GM18526 (cell line): ENCODE data around the gene OR5C1.

Source experiments
- POLR2A ChIP-seq: IDR thresholded peaks from 3 replicates; pipeline ENCODE4 v1.6.1; 2011; ENCODE audit not compliant: insufficient read length; ENCODE audit errors: extremely low read depth

Gene OR5C1

GRCh38 chr9:122800066-122801060, 11.6 kb downstream of the OR5C1 start, which contains the start of gene OR1K1:
Gene OR1K1, plus strand, starts transcription at chr9:122800123. Its CDS starts 0 bp downstream, at chr9:122800123.
- no peak for TF ChIP-seq POLR2A

- no peak for TF ChIP-seq POLR2A
Measured at GRCh38 chr9:122806661-122807060, 17.9 kb downstream of the OR5C1 start.

- TF ChIP-seq POLR2A, result no peak
Measured at GRCh38 chr9:122807271-122807900, 18.7 kb downstream of the OR5C1 start.

- TF ChIP-seq POLR2A, result no peak
Measured at GRCh38 chr9:122808141-122808540, 19.4 kb downstream of the OR5C1 start.

GRCh38 chr9:122810306-122810946, 21.7 kb downstream of the OR5C1 start:
- no peak for TF ChIP-seq POLR2A

- TF ChIP-seq POLR2A, result no peak
Measured at GRCh38 chr9:122812736-122813135, 24.0 kb downstream of the OR5C1 start.

- TF ChIP-seq POLR2A, result no peak
Measured at GRCh38 chr9:122814545-122814944, 25.8 kb downstream of the OR5C1 start.

GRCh38 chr9:122815544-122815943, 26.8 kb downstream of the OR5C1 start:
- TF ChIP-seq POLR2A, result no peak

- TF ChIP-seq POLR2A, result no peak
Measured at GRCh38 chr9:122816163-122816867, 27.6 kb downstream of the OR5C1 start.

- no peak for TF ChIP-seq POLR2A
Measured at GRCh38 chr9:122819326-122819725, 30.6 kb downstream of the OR5C1 start.

GRCh38 chr9:122819791-122820489, 31.2 kb downstream of the OR5C1 start:
- TF ChIP-seq POLR2A, result no peak

GRCh38 chr9:122820490-122820845, 31.7 kb downstream of the OR5C1 start:
- no peak for TF ChIP-seq POLR2A

GRCh38 chr9:122821278-122821943, 32.7 kb downstream of the OR5C1 start:
- TF ChIP-seq POLR2A, result no peak

GRCh38 chr9:122822056-122822455, 33.3 kb downstream of the OR5C1 start:
- no peak for TF ChIP-seq POLR2A
